GM20000 (cell line): ENCODE results near the gene RMDN2.
"Not testable (repeated sequence)": the region's sequence is repeated elsewhere in the genome, so short reads cannot be mapped to it uniquely, and the experiment has no call there.

Source experiments
- DNase-seq: peaks from one replicate; pipeline ENCODE4 v3.0.0; 2012; ENCODE audit warnings: low spot score
- CTCF ChIP-seq: IDR thresholded peaks from 2 replicates; pipeline ENCODE4 v1.5.1; 2012; ENCODE audit warnings: mild to moderate bottlenecking, control low read depth; ENCODE audit errors: extremely low read depth, missing control alignments

RMDN2 gene

GRCh38 chr2:37918742-37919186, 6.3 kb upstream of the RMDN2 start:
- TF ChIP-seq CTCF, result no peak
- no peak for DNase-seq

- TF ChIP-seq CTCF, result no peak
- DNase-seq, result no peak
These were observed 5.5 kb upstream of the RMDN2 start for GRCh38 chr2:37919631-37920032.

GRCh38 chr2:37920570-37920969, 4.5 kb upstream of the RMDN2 start:
- no peak for TF ChIP-seq CTCF
- no peak for DNase-seq

- no peak for DNase-seq
- no peak for TF ChIP-seq CTCF
These were observed 3.3 kb upstream of the RMDN2 start for GRCh38 chr2:37921781-37922180.

GRCh38 chr2:37923308-37924055, 1.6 kb upstream of the RMDN2 start:
- no peak for TF ChIP-seq CTCF
- no peak for DNase-seq

GRCh38 chr2:37926635-37927034, 1.5 kb downstream of the RMDN2 start:
- DNase-seq, result no peak
- TF ChIP-seq CTCF, result no peak

- no peak for TF ChIP-seq CTCF
- no peak for DNase-seq
These were observed 3.3 kb downstream of the RMDN2 start for GRCh38 chr2:37928377-37928776.

GRCh38 chr2:37930392-37930791, 5.3 kb downstream of the RMDN2 start:
- not testable (repeated sequence) for DNase-seq

- DNase-seq, result not testable (repeated sequence)
These were observed 7.8 kb downstream of the RMDN2 start for GRCh38 chr2:37932873-37933272.
